A549 (cell line): ENCODE results near the gene BAHCC1. TPM values are rescaled to one million over a fixed set of nuclear protein-coding genes. Genes with fewer than 3 reads are reported as not detected.

Source experiments
- ATAC-seq, 2 experiments: fragments of 200-7000 bp in 1 of 2; fragments of >200 bp in 1 of 2; cut with Nextera tagmentation in 1 of 2; cut with Tn5 transposase in 1 of 2; 3 replicates each; pipeline versions ENCODE4 v1.8.0 to v1.9.1; 2018 to 2020; ENCODE audit warnings: mild to moderate bottlenecking in 1 of 2, moderate library complexity in 1 of 2
- CTCF ChIA-PET: fragments of 300-600 bp; sonication (Branson Sonifier 250); formaldehyde crosslinking; extraction: SDS; loops from one replicate; lab custom pipeline; 2021; ENCODE audit warnings: antibody characterized with exemption, inconsistent platforms; lab: Yijun Ruan, JAX
- POLR2A ChIA-PET: fragments of 350-600 bp; formaldehyde crosslinking; extraction: SDS; loops from one replicate; lab custom pipeline; 2021; ENCODE audit warnings: antibody characterized with exemption, inconsistent platforms; lab: Yijun Ruan, JAX
- DNase-seq, 2 experiments: peaks; one replicate each; pipeline versions ENCODE4 v3.0.0 to v3.0.0-alpha.2; 2011 to 2016; ENCODE audit warnings: low read depth in 1 of 2, low spot score in 1 of 2
- FAIRE-seq: peaks from 2 replicates; lab custom pipeline; 2011; peaks lifted over from hg19 to GRCh38; lab: Jason Lieb, UNC
- H3K27ac ChIP-seq, 2 experiments: fragments of >200 bp; sonication (Bioruptor Twin); formaldehyde crosslinking; 3 replicates each; pipeline ENCODE4 v1.5.1; 2016 to 2017
- H3K4me1 ChIP-seq: fragments of >200 bp; sonication (Bioruptor Twin); formaldehyde crosslinking; 3 replicates; pipeline ENCODE4 v1.6.1; 2016
- H3K4me2 ChIP-seq: fragments of >200 bp; sonication (Bioruptor Twin); formaldehyde crosslinking; 3 replicates; pipeline ENCODE4 v1.6.1; 2016
- H3K4me3 ChIP-seq: fragments of >200 bp; sonication (Bioruptor Twin); formaldehyde crosslinking; 3 replicates; pipeline ENCODE4 v1.5.1; 2016
- H3K9me3 ChIP-seq: fragments of >200 bp; sonication (Bioruptor Twin); formaldehyde crosslinking; 3 replicates; pipeline ENCODE4 v1.6.1; 2016
- BCL3 ChIP-seq: fragments of >200 bp; sonication (Bioruptor Twin); formaldehyde crosslinking; IDR thresholded peaks from 3 replicates; pipeline ENCODE4 v1.6.1; 2016
- CHD4 ChIP-seq: fragments of 200-600 bp; sonication (generic); IDR thresholded peaks from 2 replicates; pipeline ENCODE4 v1.6.1; 2016; ENCODE audit warnings: antibody characterized with exemption, mild to moderate bottlenecking, borderline replicate concordance
- EHF ChIP-seq: fragments of 250-450 bp; sonication (Bioruptor Pico); IDR thresholded peaks from 2 replicates; pipeline ENCODE4 v1.5.0; 2020; ENCODE audit warnings: mild to moderate bottlenecking
- EHMT2 ChIP-seq: fragments of 200-600 bp; sonication (generic); IDR thresholded peaks from 2 replicates; pipeline ENCODE4 v1.6.1; 2016; ENCODE audit warnings: antibody characterized with exemption, low read depth, mild to moderate bottlenecking, moderate library complexity
- ESRRA ChIP-seq: fragments of 150-350 bp; IDR thresholded peaks from 2 replicates; pipeline ENCODE4 v1.6.1; 2014; ENCODE audit warnings: mild to moderate bottlenecking, low read length, borderline replicate concordance
- FOXS1 ChIP-seq: fragments of 250-450 bp; sonication (Bioruptor Pico); IDR thresholded peaks from 2 replicates; pipeline ENCODE4 v1.5.0; 2020; ENCODE audit warnings: mild to moderate bottlenecking, moderate library complexity
- GATA3 ChIP-seq: IDR thresholded peaks from 2 replicates; pipeline ENCODE4 v1.6.1; 2012; ENCODE audit warnings: borderline replicate concordance
- HMGXB4 ChIP-seq: fragments of 250-450 bp; sonication (Bioruptor Pico); IDR thresholded peaks from 2 replicates; pipeline ENCODE4 v1.5.0; 2021; ENCODE audit warnings: mild to moderate bottlenecking, moderate library complexity, borderline replicate concordance
- HOXB13 ChIP-seq: fragments of 250-450 bp; sonication (Bioruptor Pico); IDR thresholded peaks from 2 replicates; pipeline ENCODE4 v1.5.0; 2020; ENCODE audit warnings: low read depth, mild to moderate bottlenecking, moderate library complexity
- HOXB5 ChIP-seq: fragments of 250-450 bp; sonication (Bioruptor Pico); IDR thresholded peaks from 2 replicates; pipeline ENCODE4 v1.5.0; 2020; ENCODE audit warnings: mild to moderate bottlenecking, moderate library complexity
- JUN ChIP-seq, 2 experiments: fragments of >200 bp; sonication (Bioruptor Twin); formaldehyde crosslinking; IDR thresholded peaks; 2 replicates in 1 of 2; 3 replicates in 1 of 2; pipeline ENCODE4 v1.6.1; 2016 to 2017
- JUNB ChIP-seq: fragments of >200 bp; sonication (Bioruptor Twin); formaldehyde crosslinking; IDR thresholded peaks from 2 replicates; pipeline ENCODE4 v1.6.1; 2016
- NFE2L2 ChIP-seq: fragments of 150-350 bp; conservative IDR thresholded peaks from 2 replicates; pipeline ENCODE4 v1.6.1; 2014; ENCODE audit warnings: low read length
- POLR2AphosphoS2 ChIP-seq: conservative IDR thresholded peaks from 2 replicates; pipeline ENCODE4 v1.6.1; 2012; ENCODE audit warnings: low read length, improper control_type of control experiment, inconsistent platforms
- RARB ChIP-seq: fragments of 250-450 bp; sonication (Bioruptor Pico); IDR thresholded peaks from 2 replicates; pipeline ENCODE4 v1.8.0; 2021; ENCODE audit warnings: mild to moderate bottlenecking, moderate library complexity
- REST ChIP-seq: fragments of 200-600 bp; sonication (generic); IDR thresholded peaks from 2 replicates; pipeline ENCODE4 v1.6.1; 2016; ENCODE audit warnings: antibody characterized with exemption, mild to moderate bottlenecking, moderate library complexity
- RFX5 ChIP-seq: fragments of 450-650 bp; IDR thresholded peaks from 2 replicates; pipeline ENCODE4 v1.7.1; 2014; ENCODE audit warnings: antibody characterized with exemption, mild to moderate bottlenecking, moderate library complexity
- TFCP2L1 ChIP-seq: fragments of 250-450 bp; sonication (Bioruptor Pico); IDR thresholded peaks from 2 replicates; pipeline ENCODE4 v1.5.0; 2021; ENCODE audit warnings: mild to moderate bottlenecking
- ZSCAN20 ChIP-seq: fragments of 250-450 bp; sonication (Bioruptor Pico); IDR thresholded peaks from 2 replicates; pipeline ENCODE4 v1.8.0; 2022; ENCODE audit warnings: mild to moderate bottlenecking, moderate library complexity
- WGBS: methylation state at CpG from one replicate; pipeline ENCODE4 v1.1.6; 2017; ENCODE audit errors: missing lambda C conversion rate; 5-methylcytosine and 5-hydroxymethylcytosine counted together
- polyA plus RNA-seq, 4 experiments: library from polyadenylated mRNA; depleted of rRNA in 3 of 4; stranded (reverse); fragments of >200 nt; fragmentation: RNase III in 1 of 4; extraction: RNeasy Plus Mini Kit Qiagen cat#74134 plus additional on column Dnase treatment in 1 of 4; gene quantifications; 2 replicates in 3 of 4; 3 replicates in 1 of 4; pipeline ENCODE4 v1.2.3, GENCODE V29; 2011 to 2017

Gene BAHCC1
- polyA plus RNA-seq, 2 of the 4 experiments (the other 2 are of a cell fraction), result 2.6 to 5.8 TPM

- FAIRE-seq (no peak), DNase-seq (no peak)
- H3K4me1 ChIP-seq, result peaks cover 36% of the 10 kb centered on the region
- H3K27ac ChIP-seq, result no peak overlapping the region
- H3K4me3 ChIP-seq, result no peak overlapping the region
- POLR2A ChIA-PET, result interaction anchor here (1.0 kb wide), 1 partner anchor 28 kb away, joined by 6 read pairs; no protein-coding TSS in a partner anchor
- 0 out of 2 replicates have a peak, but pooled peaks have one; percentile 33 for TF ChIP-seq POLR2AphosphoS2
- no peak for TF ChIP-seq CHD4
- TF ChIP-seq, all 56 proteins: peak for 1
- 88% methylated on average over 10 of the region's 10 CpGs for WGBS
- Histone ChIP-seq H3K4me2 (no peak overlapping the region), H3K9me3 (no peaks in the 10 kb centered on the region)
- CTCF ChIA-PET, result interaction anchor here (1.1 to 8.6 kb wide), 6 partner anchors 10 to 136 kb away, joined by 3 to 121 read pairs (median 6); no protein-coding TSS in a partner anchor
- ATAC-seq, result no peak
Observed at GRCh38 chr17:81391293-81391935, 3.8 kb upstream of the BAHCC1 start.

GRCh38 chr17:81391936-81392908 is 3.0 kb upstream of the BAHCC1 start:
- Histone ChIP-seq H3K4me1 (peaks cover 34% of the 10 kb centered on the region), H3K27ac (peak overlapping the region; percentile 90 to 95; a peak in 5 of 6 replicates), H3K9me3 (no peaks in the 10 kb centered on the region), H3K4me3 (peak overlapping the region; percentile 69), H3K4me2 (peak overlapping the region; percentile 92)
- DNase-seq (no peak), FAIRE-seq (no peak)
- ChIA-PET CTCF (interaction anchor here (0.7 to 8.6 kb wide), 10 partner anchors 9 to 137 kb away, joined by 3 to 121 read pairs (median 6); no protein-coding TSS in a partner anchor), POLR2A (interaction anchor here (0.7 to 1.0 kb wide), 2 partner anchors 27 to 121 kb away, joined by 3 to 6 read pairs; no protein-coding TSS in a partner anchor)
- 88% methylated on average over 34 of the region's 34 CpGs for WGBS
- TF ChIP-seq GATA3 (no peak), JUN (IDR thresholded peaks at IDR 0.05) (no peak), EHMT2 (no peak), ESRRA (no peak), HOXB13 (CRISPR knock-in tag) (no peak), REST (no peak), BCL3 (no peak), FOXS1 (CRISPR knock-in tag) (no peak), HMGXB4 (no peak), ZSCAN20 (CRISPR knock-in tag) (no peak), RFX5 (no peak), JUNB (no peak), POLR2AphosphoS2 (no peak), EHF (CRISPR knock-in tag) (no peak), RARB (CRISPR knock-in tag) (no peak), HOXB5 (CRISPR knock-in tag) (no peak), TFCP2L1 (CRISPR knock-in tag) (no peak), NFE2L2 (no peak)
- TF ChIP-seq, all 56 proteins: peak for 0
- ATAC-seq, result no peak
